DND-41 (cell line): ENCODE measurements around the gene PADI2.

Experiments
- ATAC-seq: fragments of 200-7000 bp; cut with Tn5 transposase; 3 replicates; pipeline ENCODE4 v1.9.1; 2021; ENCODE audit warnings: low read depth; ENCODE audit not compliant: insufficient read depth
- DNase-seq: peaks from one replicate; pipeline ENCODE4 v3.0.0-alpha.2; 2020
- H2AFZ ChIP-seq: 2 replicates; pipeline ENCODE4 v1.6.0; 2012; ENCODE audit warnings: low read depth, low read length
- H3K27ac ChIP-seq: 2 replicates; pipeline ENCODE4 v1.5.1; 2012; ENCODE audit warnings: low read length, inconsistent platforms
- H3K27me3 ChIP-seq: fragments of 200-600 bp; sonication (generic); 2 replicates; pipeline ENCODE4 v1.6.0; 2012; ENCODE audit warnings: low read length, mild to moderate bottlenecking, inconsistent platforms; ENCODE audit not compliant: insufficient read depth, poor library complexity
- H3K36me3 ChIP-seq: 2 replicates; pipeline ENCODE4 v1.5.1; 2012; ENCODE audit warnings: low read length, inconsistent platforms; ENCODE audit not compliant: insufficient read depth
- H3K4me1 ChIP-seq: 2 replicates; pipeline ENCODE4 v1.5.1; 2012; ENCODE audit warnings: mild to moderate bottlenecking, low read length; ENCODE audit not compliant: insufficient read depth
- H3K4me2 ChIP-seq: 2 replicates; pipeline ENCODE4 v1.6.0; 2012; ENCODE audit warnings: mild to moderate bottlenecking, moderate library complexity, low read length, inconsistent platforms; ENCODE audit not compliant: insufficient read depth
- H3K4me3 ChIP-seq, 2 experiments: fragments of 200-600 bp in 1 of 2; shearing (Covaris generic) in 1 of 2; 2 replicates each; pipeline ENCODE4 v1.5.1; 2012 to 2016; ENCODE audit warnings: inconsistent platforms in 2 of 2, low read length in 2 of 2, mild to moderate bottlenecking in 2 of 2, low read depth in 1 of 2, moderate library complexity in 1 of 2
- H3K79me2 ChIP-seq: 2 replicates; pipeline ENCODE4 v1.6.0; 2012; ENCODE audit warnings: low read length, inconsistent platforms; ENCODE audit not compliant: insufficient read depth
- H3K9ac ChIP-seq: 2 replicates; pipeline ENCODE4 v1.6.0; 2012; ENCODE audit warnings: low read depth, mild to moderate bottlenecking, inconsistent platforms, low read length, moderate library complexity
- H3K9me3 ChIP-seq: 2 replicates; pipeline ENCODE4 v1.5.1; 2012; ENCODE audit warnings: low read length, moderate library complexity, mild to moderate bottlenecking, inconsistent platforms; ENCODE audit not compliant: insufficient read depth, severe bottlenecking
- H4K20me1 ChIP-seq: 2 replicates; pipeline ENCODE4 v1.6.0; 2012; ENCODE audit warnings: low read length; ENCODE audit not compliant: insufficient read depth
- EZH2 ChIP-seq: IDR thresholded peaks from 3 replicates; pipeline ENCODE4 v1.6.1; 2012; ENCODE audit warnings: borderline replicate concordance, low read depth, mild to moderate bottlenecking, moderate library complexity, low read length, inconsistent platforms; ENCODE audit not compliant: severe bottlenecking
- TF ChIP-seq, protein P1 (sequence below): IDR thresholded peaks from 2 replicates; pipeline ENCODE4 v1.5.1; 2012; ENCODE audit warnings: borderline replicate concordance, low read length, moderate library complexity, mild to moderate bottlenecking; ENCODE audit not compliant: poor library complexity, severe bottlenecking; ENCODE audit errors: extremely low read depth

Gene PADI2

DNA sequence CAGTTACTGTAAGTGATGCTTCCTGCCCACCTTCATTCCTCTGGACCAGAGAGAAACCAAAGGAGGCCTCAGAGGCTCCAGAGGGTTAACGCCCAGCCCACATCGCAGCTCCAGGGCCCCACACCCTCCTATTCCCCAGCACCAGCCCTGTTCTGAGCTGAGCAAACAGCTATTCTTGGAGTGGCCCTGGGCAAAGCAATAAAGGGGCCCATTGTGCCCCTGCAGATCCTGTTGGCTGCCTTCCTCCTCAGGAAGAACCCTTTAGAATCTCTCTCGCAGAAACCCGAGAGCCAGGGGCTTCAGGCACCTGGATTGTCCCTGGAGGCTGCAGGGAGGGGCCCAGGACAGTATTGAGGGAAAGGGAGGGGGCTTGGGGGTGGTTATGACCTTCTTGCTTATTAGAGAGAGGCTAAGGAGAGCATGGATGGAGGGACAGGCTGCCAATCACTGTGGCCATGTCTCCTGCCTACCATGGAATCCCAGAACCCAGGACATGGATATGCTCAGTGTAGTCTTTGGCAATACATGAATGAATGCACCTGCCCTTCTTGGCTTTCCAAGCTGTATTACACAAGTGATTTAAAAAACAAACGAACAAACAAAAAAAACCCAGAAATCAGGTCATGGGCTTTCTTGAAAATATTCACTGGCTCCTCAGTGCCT lies 9.2 kb downstream of the PADI2 start:
- H3K27me3 ChIP-seq: peaks cover 8% of the 10 kb centered on the region
- no peak for TF ChIP-seq EZH2
- TF ChIP-seq, protein P1, sequence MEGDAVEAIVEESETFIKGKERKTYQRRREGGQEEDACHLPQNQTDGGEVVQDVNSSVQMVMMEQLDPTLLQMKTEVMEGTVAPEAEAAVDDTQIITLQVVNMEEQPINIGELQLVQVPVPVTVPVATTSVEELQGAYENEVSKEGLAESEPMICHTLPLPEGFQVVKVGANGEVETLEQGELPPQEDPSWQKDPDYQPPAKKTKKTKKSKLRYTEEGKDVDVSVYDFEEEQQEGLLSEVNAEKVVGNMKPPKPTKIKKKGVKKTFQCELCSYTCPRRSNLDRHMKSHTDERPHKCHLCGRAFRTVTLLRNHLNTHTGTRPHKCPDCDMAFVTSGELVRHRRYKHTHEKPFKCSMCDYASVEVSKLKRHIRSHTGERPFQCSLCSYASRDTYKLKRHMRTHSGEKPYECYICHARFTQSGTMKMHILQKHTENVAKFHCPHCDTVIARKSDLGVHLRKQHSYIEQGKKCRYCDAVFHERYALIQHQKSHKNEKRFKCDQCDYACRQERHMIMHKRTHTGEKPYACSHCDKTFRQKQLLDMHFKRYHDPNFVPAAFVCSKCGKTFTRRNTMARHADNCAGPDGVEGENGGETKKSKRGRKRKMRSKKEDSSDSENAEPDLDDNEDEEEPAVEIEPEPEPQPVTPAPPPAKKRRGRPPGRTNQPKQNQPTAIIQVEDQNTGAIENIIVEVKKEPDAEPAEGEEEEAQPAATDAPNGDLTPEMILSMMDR: no peak
- no peak overlapping the region for H3K27ac ChIP-seq

DNA sequence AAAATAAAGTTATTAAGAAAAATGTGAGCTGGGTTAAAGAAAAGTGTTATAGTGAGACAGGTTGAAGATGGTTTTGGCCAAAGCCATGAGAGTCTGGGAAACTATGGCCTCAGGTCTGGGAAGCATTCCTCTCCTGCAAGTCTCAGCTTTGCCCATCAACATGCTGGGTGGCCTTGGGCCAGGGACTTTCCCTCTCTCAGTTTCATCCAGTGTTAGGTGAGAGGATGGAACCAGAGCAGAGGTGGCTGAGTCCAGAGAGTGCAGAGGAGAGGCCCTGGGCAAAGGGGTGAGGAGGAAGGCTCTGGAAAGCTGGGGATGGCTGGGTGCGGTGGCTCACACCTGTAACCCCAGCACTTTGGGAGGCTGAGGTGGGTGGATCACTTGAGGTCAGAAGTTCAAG lies 10.5 kb downstream of the PADI2 start:
- Histone ChIP-seq H3K4me1 (no peaks in the 10 kb centered on the region), H3K4me2 (no peak overlapping the region), H3K4me3 (no peak overlapping the region), H3K9me3 (no peaks in the 10 kb centered on the region), H3K9ac (no peak overlapping the region), H2AFZ (no peak overlapping the region), H3K36me3 (no peaks in the 10 kb centered on the region), H3K27me3 (peaks cover 8% of the 10 kb centered on the region), H3K79me2 (no peaks in the 10 kb centered on the region), H4K20me1 (peaks cover 3% of the 10 kb centered on the region; the same call in 1 of the 2 replicates), H3K27ac (no peak overlapping the region)
- TF ChIP-seq, protein P1: no peak
- no peak for TF ChIP-seq EZH2
- no peak for DNase-seq
- ATAC-seq: no peak

More for the DNA sequence above, 9.2 kb downstream of the PADI2 start:
- no peak for DNase-seq
- H4K20me1 ChIP-seq: peaks cover 3% of the 10 kb centered on the region; the same call in 1 of the 2 replicates
- H3K9ac ChIP-seq: no peak overlapping the region
- no peaks in the 10 kb centered on the region for H3K79me2 ChIP-seq
- ATAC-seq: no peak
- H3K4me2 ChIP-seq: no peak overlapping the region
- no peaks in the 10 kb centered on the region for H3K9me3 ChIP-seq
- no peak overlapping the region for H2AFZ ChIP-seq
- no peaks in the 10 kb centered on the region for H3K4me1 ChIP-seq
- H3K36me3 ChIP-seq: no peaks in the 10 kb centered on the region
- H3K4me3 ChIP-seq: no peak overlapping the region

DNA sequence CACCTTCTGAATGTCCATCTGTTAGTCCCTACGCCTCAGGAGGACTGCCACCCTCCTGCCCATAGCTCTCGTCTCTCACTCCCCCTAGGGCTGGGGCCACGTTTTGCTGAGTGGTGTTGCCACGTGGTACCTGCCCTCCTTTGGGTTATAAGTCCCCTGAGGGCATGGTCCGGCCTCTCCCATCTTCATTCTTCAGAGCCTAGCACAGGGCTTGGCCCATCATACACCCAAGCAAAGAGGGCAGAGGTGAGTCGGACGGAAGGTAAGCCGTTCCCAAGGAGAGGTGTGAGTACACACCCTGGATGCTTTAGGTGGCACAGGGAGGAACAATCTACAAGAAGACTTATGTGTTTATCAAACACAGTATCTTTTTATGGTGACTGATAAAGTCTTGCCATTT lies 10.9 kb downstream of the PADI2 start:
- no peak for ATAC-seq
- no peak for DNase-seq
- H3K9ac ChIP-seq: no peak overlapping the region
- TF ChIP-seq EZH2: no peak
- TF ChIP-seq, protein P1: no peak
- H3K27me3 ChIP-seq: peaks cover 8% of the 10 kb centered on the region
- H3K9me3 ChIP-seq: no peaks in the 10 kb centered on the region
- H3K4me2 ChIP-seq: no peak overlapping the region
- no peak overlapping the region for H3K27ac ChIP-seq
- H4K20me1 ChIP-seq: peaks cover 2% of the 10 kb centered on the region; the same call in 1 of the 2 replicates
- no peak overlapping the region for H3K4me3 ChIP-seq
- no peak overlapping the region for H2AFZ ChIP-seq
- no peaks in the 10 kb centered on the region for H3K36me3 ChIP-seq
- H3K79me2 ChIP-seq: no peaks in the 10 kb centered on the region
- H3K4me1 ChIP-seq: no peaks in the 10 kb centered on the region
